GM21447 (cell line): Measurements from ENCODE around the gene MRPL55.
A peak's percentile ranks its signal among the peaks of the same experiment; 100 is the strongest.

Source experiments
- ATAC-seq: cut with Tn5 transposase; IDR thresholded peaks from one replicate; pipeline ENCODE4 v1.9.1; 2021; ENCODE audit not compliant: unreplicated experiment

MRPL55 gene

DNA sequence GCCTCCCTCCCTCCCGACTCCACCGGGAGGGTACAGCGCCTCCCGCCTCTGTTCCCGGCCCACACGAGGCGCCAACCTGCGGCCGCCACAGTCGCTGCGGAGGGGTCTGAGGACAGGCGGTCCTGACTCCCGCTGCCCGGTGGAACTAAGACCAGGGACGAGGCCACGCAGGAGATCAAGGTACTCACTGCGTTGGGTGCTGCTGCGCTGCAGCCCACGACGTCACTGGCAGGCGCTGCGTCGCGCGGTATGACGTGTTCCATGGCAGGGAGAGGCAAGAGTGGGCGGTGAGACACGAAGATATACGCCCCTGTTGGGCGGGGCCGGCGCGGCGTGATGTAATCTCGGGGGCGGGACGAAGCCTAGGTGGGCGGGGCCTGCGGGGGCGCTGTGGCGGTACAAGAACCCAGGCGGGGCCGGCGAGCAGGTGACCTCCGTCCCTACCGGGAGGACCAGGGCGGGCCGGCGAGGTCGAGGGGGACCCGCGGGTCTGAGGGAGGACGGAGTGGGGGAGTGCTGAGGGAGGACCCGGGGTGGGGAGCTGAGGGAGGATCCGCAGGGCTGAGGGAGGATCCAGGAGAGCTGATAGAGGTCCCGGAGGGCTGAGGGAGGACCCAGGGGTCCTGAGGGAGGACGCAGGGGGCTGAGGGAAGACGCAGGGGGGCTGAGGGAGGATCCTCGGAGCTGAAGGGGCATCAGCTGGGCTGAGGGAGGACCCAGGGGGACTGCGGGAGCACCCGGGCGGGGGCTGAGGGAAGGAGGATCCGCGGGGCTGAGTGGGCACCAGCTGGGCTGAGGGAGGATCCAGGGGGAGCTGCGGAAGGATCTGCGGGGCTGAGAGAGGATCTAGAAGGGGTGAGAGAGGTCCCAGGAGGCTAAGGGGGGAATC, at the start of gene MRPL55:
TSS of gene MRPL55 (minus strand) at position 227 of the 889 bp plus-strand sequence. CDS start 1,039 bp downstream, outside the sequence.
- ATAC-seq = peak; percentile 88

DNA sequence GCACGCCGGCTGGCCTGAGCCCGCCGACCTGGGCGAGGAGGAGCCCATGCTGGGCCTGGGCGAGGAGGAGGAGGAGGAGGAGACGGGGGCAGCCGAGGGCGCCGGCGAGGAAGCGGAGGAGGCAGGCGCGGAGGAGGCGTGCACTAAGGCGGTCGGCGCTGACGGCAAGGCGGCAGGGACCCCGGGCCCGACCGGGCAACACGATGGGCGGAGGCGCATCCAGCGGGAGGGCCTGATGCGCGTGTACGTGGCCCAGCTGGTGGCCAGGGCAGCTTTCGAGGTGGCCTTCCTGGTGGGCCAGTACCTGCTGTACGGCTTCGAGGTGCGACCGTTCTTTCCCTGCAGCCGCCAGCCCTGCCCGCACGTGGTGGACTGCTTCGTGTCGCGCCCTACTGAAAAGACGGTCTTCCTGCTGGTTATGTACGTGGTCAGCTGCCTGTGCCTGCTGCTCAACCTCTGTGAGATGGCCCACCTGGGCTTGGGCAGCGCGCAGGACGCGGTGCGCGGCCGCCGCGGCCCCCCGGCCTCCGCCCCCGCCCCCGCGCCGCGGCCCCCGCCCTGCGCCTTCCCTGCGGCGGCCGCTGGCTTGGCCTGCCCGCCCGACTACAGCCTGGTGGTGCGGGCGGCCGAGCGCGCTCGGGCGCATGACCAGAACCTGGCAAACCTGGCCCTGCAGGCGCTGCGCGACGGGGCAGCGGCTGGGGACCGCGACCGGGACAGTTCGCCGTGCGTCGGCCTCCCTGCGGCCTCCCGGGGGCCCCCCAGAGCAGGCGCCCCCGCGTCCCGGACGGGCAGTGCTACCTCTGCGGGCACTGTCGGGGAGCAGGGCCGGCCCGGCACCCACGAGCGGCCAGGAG, 49.3 kb upstream of the MRPL55 start:
- ATAC-seq = no peak

DNA sequence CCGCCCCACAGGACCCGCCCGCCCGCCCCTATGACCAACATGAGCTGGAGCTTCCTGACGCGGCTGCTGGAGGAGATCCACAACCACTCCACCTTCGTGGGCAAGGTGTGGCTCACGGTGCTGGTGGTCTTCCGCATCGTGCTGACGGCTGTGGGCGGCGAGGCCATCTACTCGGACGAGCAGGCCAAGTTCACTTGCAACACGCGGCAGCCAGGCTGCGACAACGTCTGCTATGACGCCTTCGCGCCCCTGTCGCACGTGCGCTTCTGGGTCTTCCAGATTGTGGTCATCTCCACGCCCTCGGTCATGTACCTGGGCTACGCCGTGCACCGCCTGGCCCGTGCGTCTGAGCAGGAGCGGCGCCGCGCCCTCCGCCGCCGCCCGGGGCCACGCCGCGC, 48.6 kb upstream of the MRPL55 start:
- no peak for ATAC-seq

DNA sequence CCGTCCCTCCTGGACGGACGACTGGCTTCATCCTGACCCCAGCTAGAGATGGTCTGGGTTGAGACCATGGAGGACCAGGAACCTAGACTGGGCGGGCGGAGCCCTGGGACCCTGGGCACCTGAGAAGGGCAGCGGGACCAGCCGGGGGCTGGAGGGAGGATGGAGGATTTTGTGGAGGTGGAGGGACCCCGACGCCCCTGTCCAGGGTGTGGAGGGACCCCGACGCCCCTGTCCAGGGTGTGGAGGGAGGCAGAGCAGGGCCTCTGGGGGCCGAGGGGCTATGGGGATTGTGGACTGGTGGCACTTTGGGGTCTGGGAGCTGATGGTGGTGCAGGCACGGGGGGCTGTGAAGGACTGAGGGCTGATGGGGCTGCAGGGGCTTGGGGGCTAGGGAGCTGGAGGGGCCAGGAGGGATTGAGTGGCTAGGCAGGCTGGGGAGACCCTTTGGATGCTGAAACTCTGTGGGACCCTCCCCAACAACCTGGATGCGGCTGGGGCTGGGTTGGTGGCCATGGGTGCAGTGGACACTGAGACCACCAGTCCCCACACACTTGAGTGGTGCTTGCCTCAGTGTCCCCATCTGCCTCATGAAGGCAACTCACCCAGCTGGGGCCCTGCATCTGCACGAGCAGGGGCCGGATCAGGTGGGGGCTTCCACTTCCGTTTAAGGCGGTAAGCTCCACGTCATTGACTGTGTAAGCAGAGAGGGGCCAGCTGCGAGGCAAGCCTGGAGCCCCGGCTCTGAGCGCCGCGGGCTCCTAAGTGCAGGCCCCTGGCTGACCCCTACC, 48.0 kb upstream of the MRPL55 start:
- ATAC-seq = no peak

- no peak for ATAC-seq
Observed at GRCh38 chr1:228156515-228156881, 47.4 kb upstream of the MRPL55 start.

- no peak for ATAC-seq
Observed at GRCh38 chr1:228155596-228156514, 46.8 kb upstream of the MRPL55 start.

GRCh38 chr1:228154670-228155571, 45.8 kb upstream of the MRPL55 start:
- ATAC-seq = no peak

- no peak for ATAC-seq
Observed at GRCh38 chr1:228154021-228154669, 45.0 kb upstream of the MRPL55 start.

- no peak for ATAC-seq
Observed at GRCh38 chr1:228152918-228153258, 43.8 kb upstream of the MRPL55 start.

DNA sequence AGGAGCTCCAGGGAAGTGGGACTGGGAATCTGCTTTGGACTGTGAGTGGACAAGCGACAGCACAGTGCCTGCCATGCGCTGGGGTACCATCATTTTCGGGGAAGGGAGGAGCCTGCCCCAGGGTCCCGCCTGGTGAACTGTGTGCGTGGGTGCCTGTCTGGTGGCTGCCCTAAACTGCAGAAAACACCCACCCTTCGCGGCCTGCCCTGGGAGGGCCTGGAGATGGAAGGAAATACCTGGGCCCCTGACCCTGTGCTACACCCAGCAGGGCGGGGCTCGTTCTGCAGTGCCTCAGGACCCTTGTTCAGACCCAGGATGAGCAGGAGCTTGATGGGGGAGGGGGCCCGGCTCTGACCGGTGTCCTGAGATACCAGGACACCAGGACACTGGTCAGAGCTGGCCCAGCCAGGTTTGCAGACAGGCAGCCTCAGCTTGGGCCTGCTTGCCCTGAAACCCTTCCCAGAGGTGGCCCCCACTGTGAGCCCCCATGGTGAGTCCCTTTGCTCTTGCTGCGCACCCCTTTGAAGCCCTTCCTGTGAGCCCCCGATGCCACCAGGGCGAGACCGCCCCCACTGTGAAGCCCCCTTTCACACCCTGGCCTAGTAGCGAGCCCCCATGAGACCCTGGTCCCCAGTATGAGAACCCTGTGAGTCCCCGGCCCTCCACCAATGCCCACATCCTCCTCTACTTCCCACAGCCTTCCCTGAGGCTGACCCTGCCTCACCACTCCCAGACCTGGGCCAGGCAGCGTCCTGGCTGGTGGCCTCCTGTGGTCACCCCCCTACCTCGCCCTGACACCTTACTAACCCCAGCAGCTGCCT, 43.2 kb upstream of the MRPL55 start:
- ATAC-seq = no peak

DNA sequence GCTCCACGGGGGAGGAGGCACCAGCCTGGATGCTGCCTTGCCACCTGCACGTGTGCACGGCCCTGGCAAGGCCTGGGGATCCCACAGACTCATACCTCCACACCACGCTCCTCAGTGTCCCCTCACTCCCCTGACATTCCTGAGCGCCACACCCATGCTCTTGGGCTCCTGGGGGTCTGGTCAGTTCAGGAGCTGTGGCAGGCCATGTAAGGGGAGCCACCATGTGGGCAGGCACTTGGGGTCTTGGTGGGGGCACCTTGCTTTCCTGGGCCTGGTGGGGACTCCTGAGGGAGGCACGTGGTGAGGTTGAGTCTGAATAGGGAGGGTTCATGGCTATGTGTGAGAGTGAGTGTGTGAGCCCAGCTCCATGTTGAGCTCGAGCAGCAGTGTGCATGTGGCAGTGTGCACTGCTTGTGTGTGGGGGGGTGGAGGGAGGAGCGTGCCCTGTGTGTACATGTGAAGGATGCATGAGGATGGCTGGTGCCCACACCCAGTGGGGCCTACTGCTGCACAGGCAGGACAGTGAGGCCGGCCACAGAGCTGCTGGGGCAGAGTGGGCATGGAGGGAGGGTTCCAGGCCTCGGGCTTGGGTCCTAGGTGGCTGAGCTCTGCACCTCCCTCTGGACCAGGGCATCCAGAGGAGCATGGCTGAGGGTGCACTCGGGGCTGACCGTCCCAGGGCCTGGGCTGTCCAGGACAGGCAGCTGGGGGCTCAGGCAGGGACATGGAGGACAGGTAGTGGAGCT, 42.3 kb upstream of the MRPL55 start:
- ATAC-seq = no peak

- no peak for ATAC-seq
Observed at GRCh38 chr1:228150461-228151179, 41.5 kb upstream of the MRPL55 start.

DNA sequence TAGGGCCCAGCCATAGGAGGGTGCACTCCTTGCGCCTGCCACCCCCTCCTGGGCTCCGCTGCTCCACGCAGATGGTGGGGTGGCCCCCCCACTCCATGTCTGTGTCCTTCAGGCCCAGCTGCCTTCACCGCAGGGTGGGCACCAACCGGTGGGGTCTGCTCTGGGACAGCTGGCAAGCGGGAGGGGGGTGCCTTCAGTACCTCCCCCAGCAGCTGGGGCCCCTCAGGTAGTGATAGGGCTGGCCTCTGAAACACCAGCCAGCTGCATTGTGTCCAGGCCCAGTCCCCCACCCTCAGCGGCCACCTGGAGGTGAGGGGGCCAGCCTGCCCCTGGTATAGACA, 41.0 kb upstream of the MRPL55 start:
- no peak for ATAC-seq

DNA sequence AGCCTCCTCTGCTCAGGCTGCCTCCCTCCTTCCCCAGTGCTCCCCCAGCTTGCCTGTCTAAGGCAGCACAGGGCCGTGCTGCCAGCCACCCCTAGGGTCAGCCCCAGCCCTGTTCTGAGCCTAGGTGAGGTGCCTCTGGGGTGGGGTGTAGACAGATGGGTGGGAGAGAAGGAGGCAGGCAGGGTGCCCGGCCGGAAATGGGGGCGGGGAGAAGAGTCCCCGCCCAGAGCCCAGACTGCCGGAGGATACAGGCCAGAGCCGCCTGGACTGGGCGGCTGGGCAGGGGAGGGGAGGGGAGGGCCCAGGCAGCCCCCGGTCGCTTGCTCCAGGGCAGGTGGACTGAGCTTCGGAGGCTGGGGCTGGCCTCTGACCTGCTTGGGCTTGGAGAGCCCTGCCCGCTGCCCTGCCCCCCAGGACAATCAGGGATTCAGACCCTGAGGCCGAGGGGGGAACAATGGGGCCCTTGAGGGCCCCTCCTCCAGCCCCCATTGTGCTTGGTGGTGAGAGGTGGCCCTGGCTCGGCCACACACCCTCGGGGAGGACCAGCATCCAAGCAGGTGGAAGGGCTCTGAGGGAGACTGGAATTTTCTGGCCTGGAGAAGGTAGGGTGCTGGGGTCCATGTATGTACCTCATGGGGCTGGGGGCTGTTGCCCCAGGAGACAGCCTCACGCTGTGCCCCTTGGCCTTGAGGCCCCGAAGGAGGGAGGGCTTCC, 40.5 kb upstream of the MRPL55 start, which contains the start of gene GJC2:
TSS of gene GJC2 (plus strand) at position 525 of the 714 bp plus-strand sequence. CDS start 7,829 bp downstream, outside the sequence.
- no peak for ATAC-seq

- no peak for ATAC-seq
Observed at GRCh38 chr1:228148935-228149405, 39.9 kb upstream of the MRPL55 start.
